HG02610 (cell line): Measurements from ENCODE around the gene TPRG1L.

Experiments used
- ATAC-seq: cut with Tn5 transposase; IDR thresholded peaks from one replicate; pipeline ENCODE4 v1.9.1; 2021; ENCODE audit warnings: mild to moderate bottlenecking, moderate library complexity; ENCODE audit not compliant: unreplicated experiment

The TPRG1L gene

DNA sequence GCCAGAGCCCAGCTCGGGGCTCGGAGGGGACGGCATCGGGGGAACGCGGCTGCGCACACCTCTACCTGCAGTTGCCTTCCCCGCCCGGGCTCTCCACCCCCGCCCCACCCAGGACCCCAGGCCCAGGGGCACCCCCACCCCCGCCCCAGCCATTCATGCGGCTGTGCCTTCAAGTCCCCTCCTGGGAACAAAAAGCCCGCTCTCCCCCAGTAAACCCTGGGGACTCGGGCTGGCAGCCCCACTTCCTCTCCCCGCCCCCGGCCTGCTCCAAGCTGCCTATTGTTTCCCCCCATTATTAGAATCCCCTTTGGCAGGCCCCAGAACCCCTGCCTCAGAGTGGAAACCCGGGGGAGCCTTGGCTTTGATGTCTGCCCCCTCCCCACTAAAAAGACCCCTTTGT is 31.5 kb upstream of the TPRG1L start:
- no peak for ATAC-seq

DNA sequence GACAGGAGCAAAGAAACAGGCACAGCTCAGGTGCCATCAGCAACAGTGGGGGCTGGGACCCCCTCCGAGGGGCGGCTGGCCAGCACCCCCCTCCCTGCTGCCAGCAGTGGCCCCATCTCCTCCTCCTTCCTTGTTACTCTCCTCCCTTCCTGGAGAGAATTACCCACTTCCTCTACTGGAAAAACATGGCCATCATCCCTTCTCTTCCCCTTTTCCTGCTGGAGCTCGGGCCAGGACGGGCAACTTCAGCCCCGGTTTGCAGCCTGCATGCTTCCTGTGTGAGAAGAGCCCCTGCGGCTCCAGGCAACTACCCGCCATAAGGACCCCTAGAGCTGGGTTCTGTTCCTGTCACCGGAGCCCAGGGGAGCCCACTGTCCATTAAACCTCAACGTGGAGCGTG is 31.1 kb upstream of the TPRG1L start:
- ATAC-seq = no peak

DNA sequence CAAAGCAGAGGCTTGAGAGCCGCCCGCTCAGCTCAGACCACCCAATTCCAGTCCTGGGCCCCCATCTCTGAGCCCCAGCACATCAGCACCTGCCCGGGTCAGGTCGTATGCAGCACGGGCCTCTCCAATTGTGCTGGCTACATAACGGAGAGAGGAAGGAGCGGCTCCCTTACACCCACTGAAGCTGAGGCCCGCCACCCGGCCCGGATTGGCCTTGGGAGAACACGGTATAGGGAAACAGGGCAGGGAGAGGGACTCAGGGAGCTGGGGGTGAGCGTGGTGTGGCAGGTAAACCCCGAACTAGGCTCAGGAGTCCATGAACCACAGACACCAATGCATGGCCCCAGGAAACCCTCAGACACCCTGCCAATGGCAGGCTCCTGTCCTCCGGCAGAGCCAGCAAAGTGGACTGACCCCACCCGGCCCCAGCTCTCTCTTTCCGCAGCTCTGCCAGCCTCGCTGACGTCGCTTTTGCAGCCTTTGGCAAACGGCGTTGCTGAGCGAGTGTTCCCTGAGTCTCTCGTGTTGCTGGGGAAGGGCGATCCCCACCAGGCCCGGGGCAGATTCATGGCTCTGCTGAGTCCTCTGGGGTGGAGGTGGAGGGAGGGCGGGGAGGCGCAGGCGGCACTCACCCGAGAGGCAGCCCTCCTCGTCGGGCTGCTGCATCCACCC is 30.0 kb upstream of the TPRG1L start:
- no peak for ATAC-seq

DNA sequence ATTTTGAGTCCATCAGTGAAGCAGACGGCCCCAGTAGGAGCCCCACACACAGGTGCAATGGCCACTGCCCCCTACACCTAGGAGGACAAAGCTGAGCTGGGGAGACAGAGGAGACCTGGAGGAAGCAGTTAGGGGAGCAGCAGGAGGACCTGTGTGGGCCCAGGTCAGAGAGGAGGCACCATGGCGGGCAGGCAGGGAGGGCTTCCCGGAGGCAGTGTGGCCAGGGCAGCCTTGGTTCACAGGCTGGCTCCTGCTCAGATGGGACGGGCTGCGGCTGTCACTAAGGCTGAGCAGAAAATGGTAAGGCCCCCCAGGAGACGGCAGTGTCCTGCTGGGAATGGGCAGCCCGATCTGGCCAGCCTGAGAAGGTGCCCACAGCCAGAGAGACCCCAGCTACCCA is 28.9 kb upstream of the TPRG1L start:
- ATAC-seq = no peak

DNA sequence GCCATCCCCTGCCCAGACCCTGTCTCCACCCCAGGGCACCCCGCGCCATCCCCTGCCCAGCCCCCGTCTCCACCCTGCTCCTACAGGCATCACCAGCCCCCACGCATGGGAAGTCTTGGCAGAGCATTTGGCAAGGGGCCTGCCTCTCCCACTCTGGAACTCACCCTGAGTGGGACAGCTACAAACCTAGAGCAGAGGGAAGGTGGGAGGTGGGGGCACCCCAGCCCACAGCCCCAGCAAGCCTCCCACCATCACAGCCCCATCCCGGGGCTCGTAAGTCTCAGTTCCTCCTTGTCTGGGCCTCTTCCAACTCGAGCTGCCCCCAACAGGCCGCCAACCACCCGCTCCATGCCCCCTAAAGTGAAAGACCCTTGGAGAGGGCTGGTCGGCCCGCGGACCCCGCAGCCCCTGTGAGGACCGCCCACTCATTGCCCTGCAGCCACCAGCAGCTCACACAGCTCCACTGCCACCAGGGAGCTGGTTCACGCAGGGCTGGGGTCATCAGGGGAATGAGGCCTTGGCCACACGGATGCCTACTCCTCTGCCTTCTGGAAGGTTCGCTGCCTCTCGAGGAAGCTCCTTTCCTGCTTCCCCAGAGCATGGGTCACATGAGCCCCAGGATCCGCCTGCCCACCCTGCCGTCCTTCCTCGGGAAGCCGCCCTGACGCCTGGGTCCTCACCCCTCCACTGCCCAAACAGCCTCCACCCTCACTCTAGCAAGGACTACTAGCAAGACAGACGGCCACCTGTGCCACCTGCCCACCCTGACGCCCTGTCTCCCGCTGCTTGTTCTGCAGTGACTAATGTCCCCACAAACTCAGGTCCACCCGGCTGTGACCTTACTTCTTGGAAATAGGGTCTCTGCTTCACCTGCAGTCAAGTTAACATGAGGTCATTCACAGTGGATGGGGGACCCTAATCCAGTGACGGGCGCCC is 27.9 kb upstream of the TPRG1L start:
- ATAC-seq = no peak

DNA sequence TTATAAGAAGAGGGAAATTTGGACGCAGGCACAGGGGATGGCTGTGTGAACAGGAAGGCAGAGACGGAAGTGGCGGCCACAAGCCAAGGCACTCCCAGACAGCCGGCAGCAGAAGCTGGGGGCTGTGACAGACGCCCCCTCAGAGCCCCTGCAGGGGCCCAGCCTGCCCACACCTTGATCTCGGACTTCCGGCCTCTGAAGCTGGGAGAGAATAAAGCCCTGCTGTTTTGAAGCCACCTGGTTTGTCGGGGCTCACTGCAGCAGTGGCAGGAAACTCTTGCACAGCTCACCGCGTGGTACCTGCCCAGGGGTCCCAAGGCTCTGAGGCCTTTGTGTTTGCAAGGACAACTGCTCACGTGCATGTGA is 27.2 kb upstream of the TPRG1L start:
- no peak for ATAC-seq

DNA sequence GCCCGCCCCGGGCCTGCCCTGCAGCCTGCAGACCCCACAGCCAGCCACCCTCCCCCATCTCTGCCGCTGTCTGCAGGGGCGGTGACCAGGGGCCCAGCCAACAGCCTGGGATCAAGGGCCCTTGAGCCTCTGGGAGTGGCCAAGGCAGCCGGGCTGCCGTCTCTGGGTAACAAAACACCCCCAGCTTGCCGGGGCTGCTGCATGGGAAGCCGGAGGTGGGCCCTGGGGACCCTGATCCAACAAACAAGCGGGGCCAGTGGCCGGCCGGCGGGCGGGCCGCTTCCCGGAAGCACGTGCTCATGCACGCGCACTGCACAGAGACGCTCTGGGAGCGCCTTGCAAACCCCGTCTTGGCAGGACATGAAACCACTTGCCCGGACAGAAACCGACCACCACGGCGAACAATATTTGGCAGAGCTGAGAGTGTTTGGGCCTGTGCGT is 26.7 kb upstream of the TPRG1L start:
- ATAC-seq = no peak

DNA sequence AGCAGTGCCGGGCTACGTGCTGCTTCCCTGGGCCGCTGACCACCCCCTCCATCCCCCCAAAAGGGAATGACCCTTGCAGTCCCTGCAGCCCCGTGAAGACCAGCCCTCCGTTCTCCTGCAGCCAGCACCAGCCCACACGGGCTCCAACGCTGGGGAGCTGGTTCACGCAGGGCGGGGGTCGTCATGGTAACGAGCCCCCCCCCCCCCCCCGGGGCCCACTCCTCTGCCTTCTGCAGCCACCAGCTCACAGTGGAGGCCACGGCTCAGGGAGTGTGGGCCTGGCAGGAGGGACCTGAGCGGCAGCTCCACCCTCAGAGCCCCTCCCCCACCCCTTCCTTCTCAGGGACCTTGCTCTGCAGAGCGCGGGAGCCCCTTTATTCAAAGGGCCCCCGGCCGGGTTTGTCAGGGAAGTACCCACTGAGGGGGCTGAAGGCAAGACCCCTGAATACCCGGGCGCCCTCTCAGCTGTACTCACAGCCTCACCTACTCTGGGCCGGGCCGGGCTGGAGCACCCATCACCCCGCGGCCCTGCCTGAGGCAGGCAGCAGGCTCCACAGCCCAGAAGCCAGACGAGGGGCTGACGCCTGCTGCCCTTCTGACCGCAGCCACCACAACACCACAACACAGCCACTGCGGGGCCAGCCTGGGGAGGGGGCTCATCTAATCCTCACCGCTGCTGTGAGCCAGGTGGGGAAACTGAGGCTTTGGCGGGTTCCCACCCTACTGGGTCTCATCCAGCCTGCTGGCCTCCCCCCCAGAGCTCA is 26.1 kb upstream of the TPRG1L start:
- ATAC-seq = no peak

DNA sequence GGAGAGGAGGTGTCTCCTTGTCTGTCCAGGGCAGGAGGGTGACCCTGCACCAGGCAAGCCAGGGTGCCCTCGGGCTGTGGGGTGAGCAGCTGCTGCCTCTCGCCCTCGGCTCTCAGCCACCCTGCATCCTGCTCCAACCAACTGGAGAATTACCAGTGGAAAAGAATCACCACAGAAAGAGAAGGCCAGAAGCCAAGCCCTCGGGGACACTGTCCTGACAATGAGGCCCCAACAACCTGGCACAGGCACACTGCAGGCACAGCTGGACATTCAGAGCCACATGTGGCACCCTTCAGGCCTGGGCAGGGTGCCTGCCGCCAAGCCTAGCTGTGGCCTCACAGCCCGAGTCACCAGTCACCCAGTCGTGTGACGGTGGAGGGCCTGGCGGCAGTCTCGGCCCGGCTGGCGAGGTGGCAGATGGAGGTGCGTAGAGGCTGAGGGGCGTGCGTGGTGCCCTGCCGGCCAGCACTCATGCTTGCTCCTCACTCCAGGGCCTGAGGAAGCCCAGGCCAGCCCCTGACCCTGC is 25.5 kb upstream of the TPRG1L start:
- no peak for ATAC-seq

DNA sequence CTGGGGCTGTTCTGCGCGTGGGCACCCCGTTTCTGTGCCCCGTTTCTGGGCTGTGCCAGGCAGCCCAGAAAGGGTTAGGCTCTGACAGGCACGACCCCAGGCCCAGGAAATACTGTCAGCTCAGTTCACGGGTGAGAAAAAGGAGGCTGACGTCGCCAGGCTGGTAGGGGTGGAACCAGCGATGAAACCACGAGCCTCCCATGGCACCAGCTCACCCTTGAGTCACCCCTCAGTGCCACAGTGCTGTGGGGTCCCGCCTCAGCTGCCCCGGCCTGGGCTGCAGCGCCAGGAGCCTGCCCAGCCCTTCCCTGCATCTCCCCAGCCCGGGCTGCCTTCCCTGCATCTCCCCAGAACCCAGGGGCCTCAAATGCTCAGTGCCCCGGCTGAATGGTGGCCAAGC is 25.0 kb upstream of the TPRG1L start:
- no peak for ATAC-seq

DNA sequence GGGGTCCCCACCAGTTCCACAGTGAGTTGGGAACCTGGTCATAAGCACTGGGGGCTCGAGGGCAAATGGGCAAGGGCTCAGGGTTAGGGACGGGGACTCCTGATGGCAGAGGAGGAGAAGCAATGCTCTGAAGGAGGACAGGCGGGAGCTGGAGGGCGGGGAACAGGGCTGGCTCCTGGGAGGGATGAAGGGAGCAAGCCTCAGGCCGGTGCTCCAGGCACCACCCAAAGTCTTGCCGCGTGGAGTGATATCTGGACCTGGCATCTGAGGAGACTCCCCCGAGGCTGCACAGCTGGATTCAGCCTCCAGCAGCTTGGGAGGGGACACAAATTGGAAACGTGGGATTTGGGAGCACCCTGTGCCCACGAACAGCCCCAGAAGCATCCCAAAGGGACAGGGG is 24.5 kb upstream of the TPRG1L start:
- no peak for ATAC-seq

DNA sequence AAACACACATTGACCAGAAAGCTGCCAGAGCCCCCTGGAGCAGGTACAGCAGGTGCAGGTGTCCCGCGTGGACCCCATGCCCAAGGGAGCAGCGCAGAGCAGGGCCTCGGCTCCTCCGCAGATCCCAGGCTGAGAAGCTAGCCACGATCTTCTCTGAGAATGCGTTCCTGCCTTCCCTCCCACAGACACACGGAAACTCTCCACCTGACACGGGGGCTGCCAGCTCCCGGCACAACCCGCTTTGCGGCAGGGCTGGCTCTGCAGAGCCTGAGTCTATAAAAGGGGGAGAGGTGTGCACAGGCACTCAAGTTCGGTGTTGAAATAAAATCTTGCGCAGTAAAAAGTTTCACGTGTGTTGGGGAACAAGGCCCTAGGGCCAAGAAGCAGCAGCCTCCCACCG is 23.1 kb upstream of the TPRG1L start:
- ATAC-seq = no peak

DNA sequence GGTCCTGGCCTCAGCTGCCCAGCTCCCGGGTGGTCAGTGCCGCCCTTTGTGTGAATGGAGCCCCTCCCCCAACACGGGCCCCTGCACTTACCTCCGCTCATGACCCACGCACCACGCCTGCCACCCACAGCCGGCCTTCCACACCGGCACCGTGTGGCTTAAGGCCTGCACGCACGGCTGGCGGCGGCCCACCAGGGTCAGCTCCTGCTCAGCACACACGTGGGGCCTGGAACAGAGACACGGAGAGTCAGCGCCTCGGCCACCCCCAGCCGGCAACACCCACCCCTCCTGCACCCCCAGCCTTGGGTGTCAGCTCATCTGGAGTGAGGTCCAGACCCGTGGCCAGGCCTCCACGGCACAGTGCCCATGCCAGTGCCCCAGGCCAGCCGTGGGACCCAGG is 22.4 kb upstream of the TPRG1L start:
- no peak for ATAC-seq

DNA sequence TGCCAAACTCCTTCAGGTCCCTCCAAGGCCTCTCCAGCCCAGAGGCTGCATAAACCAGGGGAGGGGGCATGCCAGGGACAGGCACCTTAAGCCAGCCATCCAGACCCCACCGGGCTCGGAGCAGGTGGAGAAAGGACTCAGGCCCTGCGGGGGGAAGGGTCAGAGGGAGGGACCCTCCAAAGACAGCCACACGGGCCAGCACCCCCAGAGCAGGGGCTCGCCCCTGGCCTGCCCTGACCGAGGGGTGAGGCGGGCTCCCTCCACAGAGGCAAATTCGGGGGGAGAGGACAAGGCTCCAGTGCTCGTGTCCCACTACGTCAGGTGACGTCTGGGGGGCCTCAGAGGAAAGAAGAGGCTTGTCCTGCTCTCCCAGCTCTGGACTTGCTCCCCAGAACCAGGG is 21.7 kb upstream of the TPRG1L start:
- ATAC-seq = no peak

DNA sequence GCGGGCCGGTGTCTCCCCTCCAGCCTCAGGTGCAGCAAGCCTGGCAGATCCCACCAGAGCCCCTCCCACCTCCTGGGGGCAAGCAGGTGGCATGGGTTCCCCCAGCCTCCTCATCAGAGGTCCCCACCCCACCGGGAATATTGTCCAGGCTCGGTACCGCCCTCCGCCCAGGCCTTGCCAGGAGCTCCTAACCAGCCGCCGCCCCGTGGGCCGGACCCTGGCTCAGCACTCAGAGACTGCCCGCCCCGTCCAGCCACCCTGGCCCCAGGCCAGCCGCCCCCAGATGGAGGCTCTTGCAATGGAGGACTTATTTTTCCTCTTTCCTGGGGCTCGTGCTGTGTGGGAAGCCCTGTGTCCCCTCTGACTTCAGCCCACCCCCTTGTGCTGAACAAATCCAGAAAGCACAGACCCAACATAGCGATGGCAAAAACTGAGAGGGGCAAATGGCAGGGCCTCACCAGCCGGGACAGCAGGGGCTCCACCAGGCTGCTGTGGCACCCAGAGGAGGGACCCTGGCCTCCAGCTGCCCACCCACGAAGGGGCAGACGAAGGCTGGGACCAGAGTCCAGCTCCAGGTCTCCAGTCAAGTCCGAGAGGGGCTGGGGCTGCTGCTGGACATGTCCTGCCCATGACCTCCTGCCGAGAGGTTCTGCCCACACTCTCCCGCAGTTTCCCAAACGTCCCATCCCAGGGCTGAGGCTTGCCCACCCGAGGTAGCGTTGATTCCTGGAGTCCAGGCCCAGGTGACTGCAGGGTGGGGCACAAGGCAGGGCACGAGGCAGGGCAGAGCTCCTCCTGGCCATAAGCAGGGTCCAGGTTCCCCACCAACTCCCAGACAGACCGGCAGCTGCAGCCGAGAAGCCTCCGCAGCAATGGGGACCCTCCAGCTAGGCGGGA is 21.0 kb upstream of the TPRG1L start:
- no peak for ATAC-seq

DNA sequence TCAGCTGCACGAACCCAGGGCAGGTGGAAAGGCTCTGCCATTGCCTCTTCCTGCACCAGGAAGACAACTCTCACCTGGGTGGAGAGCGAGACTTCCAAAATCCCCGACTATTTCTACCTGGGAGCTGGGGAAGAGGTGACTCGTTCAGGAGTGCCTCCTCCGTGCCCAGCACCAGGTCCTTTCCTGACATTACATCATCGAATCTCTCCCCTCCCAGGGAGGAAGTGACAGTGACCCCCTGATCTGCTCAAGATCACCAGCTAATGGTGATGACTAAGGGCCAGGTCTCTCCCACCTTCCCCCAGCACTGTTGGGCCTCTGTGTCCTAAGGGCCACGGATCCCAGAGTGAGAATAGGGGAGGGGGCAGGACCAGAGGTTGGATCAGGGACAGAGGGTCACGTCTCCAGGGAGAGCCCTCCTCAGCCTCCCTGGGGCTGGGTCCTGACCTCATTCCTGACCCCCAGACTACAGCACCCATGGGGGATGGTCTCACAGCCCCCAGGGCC is 20.3 kb upstream of the TPRG1L start:
- ATAC-seq = no peak

DNA sequence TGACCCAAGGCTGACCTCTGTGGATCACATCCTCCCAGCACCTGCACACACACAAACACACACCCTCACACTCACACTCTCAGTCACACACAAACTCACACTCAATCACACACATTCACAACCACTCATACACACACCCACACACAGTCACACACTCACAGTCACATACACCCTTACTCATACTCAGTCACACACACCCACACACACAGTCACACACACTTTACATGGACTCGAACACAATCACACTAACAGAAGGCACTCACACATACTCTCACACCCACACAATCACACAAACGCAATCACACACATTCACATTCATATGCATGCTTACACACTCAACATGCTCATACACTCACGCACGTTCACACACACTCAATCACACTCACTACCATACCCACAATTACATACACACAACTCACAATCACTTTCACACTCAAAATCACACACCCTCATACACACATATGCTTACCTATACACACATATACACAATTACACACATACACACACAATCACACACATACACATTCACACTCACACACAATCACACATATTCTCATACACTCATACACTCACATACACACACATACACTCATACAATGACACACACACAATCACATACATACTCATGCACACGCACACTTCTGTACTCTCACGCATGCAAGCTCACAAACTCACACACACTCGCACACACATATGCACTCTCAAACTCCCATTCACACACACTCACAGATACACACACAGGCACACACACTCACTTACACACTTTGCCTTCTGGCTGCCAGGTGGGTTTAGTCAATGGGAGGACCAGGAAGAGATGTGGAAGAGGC is 19.6 kb upstream of the TPRG1L start:
- no peak for ATAC-seq

DNA sequence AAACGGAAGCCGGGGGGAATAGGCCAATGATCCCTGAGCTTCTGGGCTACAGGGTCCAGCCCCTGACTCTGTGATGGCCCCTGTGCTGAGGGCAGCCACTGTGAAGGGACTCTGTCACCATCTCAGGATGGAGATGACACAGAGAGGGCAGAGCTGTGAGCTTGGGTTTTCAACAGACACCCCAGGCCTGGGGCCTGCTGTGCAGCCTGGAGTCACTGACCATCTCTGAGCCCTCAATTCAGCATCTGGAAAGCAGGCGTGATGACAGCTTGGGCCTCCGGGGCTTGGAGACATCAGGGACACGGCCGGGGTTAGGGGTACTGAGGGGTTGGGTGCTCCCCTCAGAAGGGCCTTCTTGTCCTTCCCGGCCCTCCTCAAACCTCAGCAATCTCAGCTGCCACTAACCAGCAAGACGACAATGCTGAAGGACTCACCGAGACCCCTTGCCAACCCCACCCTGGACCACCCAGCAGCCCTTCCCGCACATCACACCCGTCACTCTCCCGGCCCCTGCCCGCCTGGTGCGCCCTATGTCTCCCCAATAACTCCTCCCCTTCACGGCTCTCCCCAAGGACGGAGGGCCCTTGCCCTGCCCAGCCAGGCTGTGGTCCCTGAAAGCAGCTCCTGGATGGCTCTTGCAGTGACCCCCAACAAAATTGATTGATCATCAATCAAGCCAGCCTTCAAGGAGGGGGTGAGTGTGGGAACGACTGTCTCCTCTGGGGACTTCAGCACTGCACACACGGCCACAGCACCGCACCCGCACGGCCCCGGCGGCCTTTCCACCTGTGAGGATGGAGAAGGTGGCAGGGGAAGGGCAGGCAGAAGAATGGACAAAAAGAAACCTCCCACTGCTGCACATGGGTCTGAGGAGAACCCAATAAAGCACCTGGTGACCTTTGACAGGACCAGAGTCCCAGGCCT is 17.8 kb upstream of the TPRG1L start:
- ATAC-seq = no peak
